ENCODE data around the gene RNF149. TPM values are rescaled to one million over a fixed set of nuclear protein-coding genes. Genes with fewer than 3 reads are reported as not detected.

RNF149 gene
- 114 and 144 TPM in 2 replicates for total RNA-seq

GRCh38 chr2:101308432-101309210 is at the start of gene RNF149:
Gene RNF149, minus strand, starts transcription at chr2:101308701. Its CDS starts 113 bp downstream, at chr2:101308588.

GRCh38 chr2:101252408-101253012 is 56.0 kb downstream of the RNF149 start, which contains the start of gene CNOT11:
Gene CNOT11, plus strand, starts transcription at chr2:101252886. Its CDS starts 79 bp downstream, at chr2:101252965.

Other genes starting within 250 kb of the RNF149 start
- gene TBC1D8, start 157.3 kb downstream of the RNF149 start, total RNA-seq, result 14.7 and 32.7 TPM in 2 replicates
- gene CNOT11, start 55.8 kb downstream of the RNF149 start, total RNA-seq, result 20.2 and 22.1 TPM in 2 replicates
- 0.68 and 3.1 TPM in 2 replicates for gene CREG2, start 78.8 kb upstream of the RNF149 start, total RNA-seq
- not detected in 2 replicates for gene RFX8, start 166.4 kb upstream of the RNF149 start, total RNA-seq

Measured in nasal cavity respiratory epithelium epithelial cell of viscerocranial mucosa (primary cell).